ENCODE results near the gene EIF5B.

The EIF5B gene

GRCh38 chr2:99404797-99405669, 67.8 kb downstream of the EIF5B start:
- no peaks in the 10 kb centered on the region for H3K9me3 ChIP-seq (ENCODE audit: control insufficient read depth, low read length)
- 96% methylated on average over 4 to 5 of the region's 5 CpGs for WGBS, 2 experiments
- peaks cover 7% of the 10 kb centered on the region for H3K4me1 ChIP-seq (ENCODE audit: control insufficient read depth, insufficient read depth, low read length)
- H3K27ac ChIP-seq (ENCODE audit: insufficient read depth, low read depth, low read length, poor library complexity, severe bottlenecking) = no peak overlapping the region
- no peaks in the 10 kb centered on the region for H3K27me3 ChIP-seq (ENCODE audit: control insufficient read depth, insufficient read depth, low read length, poor library complexity, severe bottlenecking)
- H3K36me3 ChIP-seq (ENCODE audit: control insufficient read depth, insufficient read depth, low read length) = peaks cover 44% of the 10 kb centered on the region
- H3K4me3 ChIP-seq (ENCODE audit: insufficient read depth, low read depth, low read length) = no peak overlapping the region

GRCh38 chr2:99406137-99406536, 68.9 kb downstream of the EIF5B start:
- Histone ChIP-seq H3K4me1 (ENCODE audit: control insufficient read depth, insufficient read depth, low read length) (peaks cover 7% of the 10 kb centered on the region), H3K36me3 (ENCODE audit: control insufficient read depth, insufficient read depth, low read length) (peaks cover 45% of the 10 kb centered on the region), H3K27me3 (ENCODE audit: control insufficient read depth, insufficient read depth, low read length, poor library complexity, severe bottlenecking) (no peaks in the 10 kb centered on the region), H3K9me3 (ENCODE audit: control insufficient read depth, low read length) (no peaks in the 10 kb centered on the region), H3K27ac (ENCODE audit: insufficient read depth, low read depth, low read length, poor library complexity, severe bottlenecking) (no peak overlapping the region), H3K4me3 (ENCODE audit: insufficient read depth, low read depth, low read length) (no peak overlapping the region)
- 96 to 97% methylated on average over 6 of the region's 6 CpGs for WGBS, 2 experiments

DNA sequence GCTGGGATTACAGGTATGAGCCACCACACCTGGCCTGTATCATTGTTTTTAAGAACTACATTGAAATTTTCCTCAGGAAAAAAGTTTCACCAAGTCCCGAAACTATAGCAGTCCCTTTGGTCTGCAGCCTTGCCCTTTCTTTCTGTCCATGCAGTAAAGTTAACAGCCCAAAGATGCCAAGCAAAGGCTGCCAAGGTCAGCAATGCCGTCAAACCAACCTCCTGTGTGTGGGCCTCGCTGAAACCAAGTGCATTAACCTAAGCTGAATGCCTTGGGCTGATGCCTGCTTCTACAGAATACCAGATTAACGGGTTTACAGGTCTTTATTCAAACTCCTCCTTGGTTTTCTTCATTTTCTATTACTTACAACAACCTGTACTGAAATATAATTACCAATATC, 73.1 kb downstream of the EIF5B start:
- peaks cover 18% of the 10 kb centered on the region for H3K36me3 ChIP-seq (ENCODE audit: control insufficient read depth, insufficient read depth, low read length)

GRCh38 chr2:99414566-99414965, 77.4 kb downstream of the EIF5B start:
- H3K9me3 ChIP-seq (ENCODE audit: control insufficient read depth, low read length) = no peaks in the 10 kb centered on the region
- no peak overlapping the region for H3K27ac ChIP-seq (ENCODE audit: insufficient read depth, low read depth, low read length, poor library complexity, severe bottlenecking)
- H3K36me3 ChIP-seq (ENCODE audit: control insufficient read depth, insufficient read depth, low read length) = peaks cover 24% of the 10 kb centered on the region
- no peaks in the 10 kb centered on the region for H3K27me3 ChIP-seq (ENCODE audit: control insufficient read depth, insufficient read depth, low read length, poor library complexity, severe bottlenecking)
- H3K4me1 ChIP-seq (ENCODE audit: control insufficient read depth, insufficient read depth, low read length) = no peaks in the 10 kb centered on the region
- H3K4me3 ChIP-seq (ENCODE audit: insufficient read depth, low read depth, low read length) = no peak overlapping the region
- 100% methylated on average over 1 of the region's 1 CpG for WGBS, 2 experiments

More for the DNA sequence above, 73.1 kb downstream of the EIF5B start:
- no peaks in the 10 kb centered on the region for H3K9me3 ChIP-seq (ENCODE audit: control insufficient read depth, low read length)
- 96% methylated on average over 4 of the region's 4 CpGs for WGBS, 2 experiments
- no peaks in the 10 kb centered on the region for H3K4me1 ChIP-seq (ENCODE audit: control insufficient read depth, insufficient read depth, low read length)
- H3K27ac ChIP-seq (ENCODE audit: insufficient read depth, low read depth, low read length, poor library complexity, severe bottlenecking) = no peak overlapping the region
- H3K4me3 ChIP-seq (ENCODE audit: insufficient read depth, low read depth, low read length) = no peak overlapping the region
- no peaks in the 10 kb centered on the region for H3K27me3 ChIP-seq (ENCODE audit: control insufficient read depth, insufficient read depth, low read length, poor library complexity, severe bottlenecking)

GRCh38 chr2:99417396-99417795, 80.2 kb downstream of the EIF5B start:
- Histone ChIP-seq H3K4me3 (ENCODE audit: insufficient read depth, low read depth, low read length) (no peak overlapping the region), H3K9me3 (ENCODE audit: control insufficient read depth, low read length) (no peaks in the 10 kb centered on the region), H3K4me1 (ENCODE audit: control insufficient read depth, insufficient read depth, low read length) (no peaks in the 10 kb centered on the region), H3K27me3 (ENCODE audit: control insufficient read depth, insufficient read depth, low read length, poor library complexity, severe bottlenecking) (no peaks in the 10 kb centered on the region), H3K27ac (ENCODE audit: insufficient read depth, low read depth, low read length, poor library complexity, severe bottlenecking) (no peak overlapping the region), H3K36me3 (ENCODE audit: control insufficient read depth, insufficient read depth, low read length) (peaks cover 16% of the 10 kb centered on the region)
- WGBS, 2 experiments = 93 to 94% methylated on average over 3 of the region's 3 CpGs

DNA sequence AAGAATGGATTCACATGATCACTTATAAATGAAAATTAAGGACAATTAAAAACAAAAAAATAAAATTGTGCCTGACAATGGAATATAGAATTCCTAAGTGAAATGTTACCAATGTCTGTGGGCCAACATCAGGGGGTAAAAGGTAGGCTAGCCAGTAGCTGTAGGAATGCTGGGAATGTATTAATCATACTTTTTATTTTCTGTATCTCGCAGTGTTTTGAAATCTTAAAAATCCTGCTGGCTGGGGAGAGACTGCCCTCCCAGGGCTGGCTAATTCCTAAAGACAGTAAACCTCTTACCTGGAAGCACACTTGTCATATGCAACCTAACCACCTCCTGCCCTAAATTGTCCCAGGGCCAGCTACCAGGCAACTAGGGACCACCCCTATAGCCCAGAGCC, 82.8 kb downstream of the EIF5B start:
- no peaks in the 10 kb centered on the region for H3K9me3 ChIP-seq (ENCODE audit: control insufficient read depth, low read length)
- peaks cover 20% of the 10 kb centered on the region for H3K36me3 ChIP-seq (ENCODE audit: control insufficient read depth, insufficient read depth, low read length)
- H3K4me3 ChIP-seq (ENCODE audit: insufficient read depth, low read depth, low read length) = no peak overlapping the region
- WGBS, 2 experiments = 100% methylated on average over 1 of the region's 1 CpG
- H3K27me3 ChIP-seq (ENCODE audit: control insufficient read depth, insufficient read depth, low read length, poor library complexity, severe bottlenecking) = no peaks in the 10 kb centered on the region
- H3K27ac ChIP-seq (ENCODE audit: insufficient read depth, low read depth, low read length, poor library complexity, severe bottlenecking) = no peak overlapping the region
- H3K4me1 ChIP-seq (ENCODE audit: control insufficient read depth, insufficient read depth, low read length) = no peaks in the 10 kb centered on the region

GRCh38 chr2:99420751-99421299, 83.6 kb downstream of the EIF5B start:
- Histone ChIP-seq H3K4me3 (ENCODE audit: insufficient read depth, low read depth, low read length) (no peak overlapping the region), H3K9me3 (ENCODE audit: control insufficient read depth, low read length) (no peaks in the 10 kb centered on the region), H3K36me3 (ENCODE audit: control insufficient read depth, insufficient read depth, low read length) (peaks cover 20% of the 10 kb centered on the region), H3K27me3 (ENCODE audit: control insufficient read depth, insufficient read depth, low read length, poor library complexity, severe bottlenecking) (no peaks in the 10 kb centered on the region), H3K4me1 (ENCODE audit: control insufficient read depth, insufficient read depth, low read length) (no peaks in the 10 kb centered on the region), H3K27ac (ENCODE audit: insufficient read depth, low read depth, low read length, poor library complexity, severe bottlenecking) (no peak overlapping the region)
- WGBS, 2 experiments = 96 to 98% methylated on average over 5 of the region's 5 CpGs

- Histone ChIP-seq H3K9me3 (ENCODE audit: control insufficient read depth, low read length) (no peaks in the 10 kb centered on the region), H3K27ac (ENCODE audit: insufficient read depth, low read depth, low read length, poor library complexity, severe bottlenecking) (no peak overlapping the region), H3K4me1 (ENCODE audit: control insufficient read depth, insufficient read depth, low read length) (no peaks in the 10 kb centered on the region), H3K27me3 (ENCODE audit: control insufficient read depth, insufficient read depth, low read length, poor library complexity, severe bottlenecking) (no peaks in the 10 kb centered on the region), H3K36me3 (ENCODE audit: control insufficient read depth, insufficient read depth, low read length) (peaks cover 20% of the 10 kb centered on the region), H3K4me3 (ENCODE audit: insufficient read depth, low read depth, low read length) (no peak overlapping the region)
- 93 to 97% methylated on average over 5 of the region's 5 CpGs for WGBS, 2 experiments
Measured at GRCh38 chr2:99421469-99421868, 84.3 kb downstream of the EIF5B start.

- Histone ChIP-seq H3K4me3 (ENCODE audit: insufficient read depth, low read depth, low read length) (no peak overlapping the region), H3K36me3 (ENCODE audit: control insufficient read depth, insufficient read depth, low read length) (peaks cover 20% of the 10 kb centered on the region), H3K4me1 (ENCODE audit: control insufficient read depth, insufficient read depth, low read length) (no peaks in the 10 kb centered on the region), H3K27ac (ENCODE audit: insufficient read depth, low read depth, low read length, poor library complexity, severe bottlenecking) (no peak overlapping the region), H3K27me3 (ENCODE audit: control insufficient read depth, insufficient read depth, low read length, poor library complexity, severe bottlenecking) (no peaks in the 10 kb centered on the region), H3K9me3 (ENCODE audit: control insufficient read depth, low read length) (no peaks in the 10 kb centered on the region)
- WGBS, 2 experiments = 93 to 100% methylated on average over 2 to 3 of the region's 3 CpGs
Measured at GRCh38 chr2:99422599-99422998, 85.4 kb downstream of the EIF5B start.

GRCh38 chr2:99424371-99424770, 87.2 kb downstream of the EIF5B start:
- Histone ChIP-seq H3K4me3 (ENCODE audit: insufficient read depth, low read depth, low read length) (no peak overlapping the region), H3K9me3 (ENCODE audit: control insufficient read depth, low read length) (no peaks in the 10 kb centered on the region), H3K4me1 (ENCODE audit: control insufficient read depth, insufficient read depth, low read length) (no peaks in the 10 kb centered on the region), H3K27ac (ENCODE audit: insufficient read depth, low read depth, low read length, poor library complexity, severe bottlenecking) (no peak overlapping the region), H3K36me3 (ENCODE audit: control insufficient read depth, insufficient read depth, low read length) (peaks cover 19% of the 10 kb centered on the region), H3K27me3 (ENCODE audit: control insufficient read depth, insufficient read depth, low read length, poor library complexity, severe bottlenecking) (no peaks in the 10 kb centered on the region)

All from ectodermal cell (in vitro differentiated cells).